ENCODE results near the gene ONECUT1.

Gene ONECUT1

DNA sequence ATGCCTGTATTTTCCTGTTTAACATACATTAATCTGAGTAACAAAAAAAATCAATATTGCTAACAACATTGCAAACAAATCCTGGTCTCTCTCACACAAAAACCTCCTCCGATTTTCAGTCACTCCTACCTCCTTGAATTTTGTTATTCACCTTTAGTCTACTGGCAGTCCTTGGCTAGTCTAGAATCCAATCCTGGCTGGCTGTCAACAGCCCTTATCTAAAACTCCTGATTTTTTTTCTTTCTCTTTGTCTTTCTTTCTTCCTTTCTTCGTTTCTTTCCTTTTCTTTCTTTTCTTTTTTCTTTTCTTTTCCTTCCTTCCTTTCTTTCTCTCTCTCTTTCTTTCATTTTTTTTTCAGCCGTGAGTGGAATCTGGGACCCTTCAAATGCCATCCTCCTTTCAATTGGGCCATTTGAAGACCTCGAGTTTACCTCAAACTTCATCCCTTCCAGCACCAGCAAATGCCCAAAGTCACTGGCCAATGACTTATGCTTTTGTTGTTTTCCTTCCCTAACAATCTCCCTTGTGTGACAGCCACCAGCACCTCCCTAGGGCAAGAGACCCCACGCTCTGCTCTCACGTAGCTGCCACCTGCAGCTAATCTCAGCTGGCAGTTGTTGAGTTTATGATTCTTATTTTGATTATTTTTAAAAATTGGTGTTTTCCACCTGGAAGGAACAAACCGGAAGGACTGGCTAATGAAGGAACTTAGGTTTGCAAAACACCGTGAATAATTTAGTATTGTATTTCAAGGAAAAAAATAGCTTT is 6.8 kb upstream of the ONECUT1 start:
- DNase-seq = no peak

DNA sequence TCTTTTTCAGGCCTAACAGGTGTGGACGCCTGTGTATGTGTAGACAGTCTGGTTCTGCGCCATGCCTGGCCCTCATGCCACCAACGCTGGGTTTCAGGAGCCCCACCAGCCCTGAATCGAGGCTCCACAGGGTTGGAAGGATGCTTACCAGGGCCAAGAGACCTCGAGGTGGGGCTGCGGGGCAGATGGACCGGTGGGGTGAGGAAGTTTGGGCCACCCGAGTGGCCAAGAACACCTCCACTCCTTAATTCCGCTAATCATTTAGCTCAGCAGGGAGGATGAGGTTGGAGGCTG is 6.0 kb upstream of the ONECUT1 start:
- DNase-seq = no peak

DNA sequence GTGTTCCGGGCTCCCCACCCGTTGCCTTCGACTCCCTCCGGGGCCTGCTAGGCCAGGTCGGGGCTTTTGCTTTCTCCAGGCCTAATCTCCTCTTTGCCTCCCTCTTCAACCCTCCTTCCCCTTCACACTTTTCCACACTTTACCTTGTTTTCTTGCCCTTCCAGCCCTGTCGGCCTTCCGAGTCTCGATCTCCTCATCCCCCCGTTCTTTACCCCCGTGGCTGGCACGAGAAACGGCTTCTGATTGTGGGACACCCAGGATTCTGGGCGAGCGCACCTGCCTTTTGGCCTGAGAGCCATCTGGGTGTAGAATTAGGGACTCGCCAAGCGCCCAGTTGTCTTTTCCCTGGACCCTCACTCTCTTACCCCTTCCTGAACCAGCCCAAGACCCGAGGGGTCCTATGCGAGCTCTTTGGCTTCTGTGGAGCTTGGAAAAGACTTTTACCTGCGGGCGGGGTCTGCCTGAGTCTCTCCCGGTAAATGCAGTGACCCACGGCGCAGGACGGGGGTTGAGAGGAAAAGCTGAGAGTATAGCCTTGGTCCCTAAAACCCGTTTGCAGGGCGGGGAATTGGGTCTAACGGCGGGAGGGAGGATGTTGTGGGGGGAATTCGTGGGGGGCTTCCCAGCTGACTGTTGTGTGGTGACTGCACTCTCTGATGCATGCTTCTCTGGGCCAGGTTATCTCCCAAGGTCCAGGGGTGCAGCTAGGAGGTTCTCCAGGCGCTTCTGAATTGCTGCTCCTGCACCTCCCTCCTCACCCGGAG is 5.5 kb upstream of the ONECUT1 start:
- no peak for DNase-seq

DNA sequence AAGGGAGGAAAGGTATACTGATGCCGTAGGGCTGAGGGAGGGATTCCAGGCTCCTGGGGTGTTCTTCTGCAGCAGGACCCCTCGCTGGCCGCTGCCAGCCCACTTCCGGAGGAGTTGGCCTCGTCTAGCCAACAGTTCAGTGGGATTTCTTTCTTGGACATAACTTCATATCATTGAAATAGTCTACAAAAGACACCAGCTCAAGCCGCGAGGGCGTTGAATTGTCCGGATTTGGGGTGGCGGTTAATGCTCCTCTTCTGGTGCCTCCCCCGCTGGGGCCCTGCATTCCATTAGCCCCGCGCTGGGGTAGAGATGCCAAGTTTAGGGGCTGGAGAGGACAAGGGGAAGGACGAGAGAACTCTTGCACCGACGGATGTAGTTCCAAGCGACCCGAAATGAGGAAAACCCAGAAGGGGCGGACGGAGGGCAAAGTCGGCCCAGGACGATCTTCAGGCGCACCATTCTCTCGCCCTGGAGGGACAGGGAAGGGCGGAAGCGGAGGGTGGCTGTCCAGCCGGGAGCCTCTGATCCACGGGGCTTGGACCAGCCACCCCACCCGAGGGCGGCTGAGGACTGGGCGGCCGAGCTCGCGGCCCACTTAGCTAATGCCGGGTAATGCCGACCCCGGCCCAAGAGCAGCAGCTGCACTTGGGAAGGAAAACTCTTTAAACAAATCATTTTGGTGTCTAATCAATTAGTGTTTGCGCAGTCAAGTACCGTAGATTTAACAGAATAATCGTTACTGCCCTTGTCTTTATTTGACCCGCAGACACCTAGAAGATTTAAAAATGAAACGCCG is 4.7 kb upstream of the ONECUT1 start:
- no peak for DNase-seq

DNA sequence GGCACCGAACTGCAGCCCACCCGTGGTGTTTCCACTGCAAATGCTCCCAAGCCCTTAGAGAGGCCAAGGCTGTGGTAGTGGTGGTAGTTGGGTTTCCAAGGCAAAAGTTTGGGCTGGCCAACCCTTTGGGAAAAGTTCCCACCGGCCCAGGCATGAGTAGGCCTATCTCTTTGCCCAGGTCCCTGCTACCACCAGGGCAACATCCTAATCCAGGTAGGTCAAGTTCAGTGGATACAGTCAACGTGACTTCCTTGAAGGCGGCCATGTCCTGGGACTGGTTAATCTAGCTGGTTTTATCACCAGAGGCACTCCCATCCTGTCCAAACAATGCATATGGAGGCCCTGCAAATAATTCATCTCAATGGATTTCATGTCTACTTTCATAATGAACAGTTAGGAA is 1.6 kb upstream of the ONECUT1 start:
- DNase-seq = no peak

DNA sequence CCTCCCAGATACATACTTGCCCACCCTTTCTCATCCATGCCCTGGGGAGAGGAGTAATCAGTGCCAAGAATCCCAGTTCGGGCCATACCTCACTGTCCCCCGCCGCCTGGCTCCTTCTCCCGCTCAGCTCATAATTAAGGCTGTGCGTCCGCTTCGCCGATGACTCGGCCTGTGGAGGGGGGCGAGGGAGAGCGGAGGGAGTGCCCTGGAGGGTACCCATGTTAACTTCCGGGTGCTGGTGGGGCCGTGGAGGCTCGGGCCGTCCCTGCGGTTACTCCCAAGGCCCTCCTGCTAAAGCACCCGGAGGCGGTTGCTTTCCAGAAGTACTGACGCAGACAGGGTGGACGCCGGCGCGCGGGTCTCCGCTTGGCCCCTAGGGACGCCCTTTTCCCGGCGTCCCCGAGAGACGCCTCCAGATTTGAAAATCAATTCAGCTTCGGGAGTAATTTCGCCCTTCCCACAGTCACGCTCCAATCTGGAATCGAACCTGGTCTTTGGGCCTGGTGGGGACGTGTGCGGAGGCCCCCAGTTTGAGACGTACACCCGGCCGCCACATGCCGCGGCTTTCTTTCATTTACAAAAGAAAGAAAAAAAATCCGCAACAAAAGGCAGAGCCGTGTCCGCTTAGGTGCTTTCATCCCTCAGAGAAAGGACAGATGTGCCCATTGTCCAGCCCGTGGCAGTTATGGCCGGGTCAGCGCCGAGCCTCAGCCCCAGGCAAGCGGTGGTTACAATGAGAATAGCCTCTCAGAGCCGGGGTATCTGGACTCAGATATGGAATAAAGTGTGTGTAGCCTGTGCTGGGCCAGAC is 1.0 kb upstream of the ONECUT1 start:
- no peak for DNase-seq

DNA sequence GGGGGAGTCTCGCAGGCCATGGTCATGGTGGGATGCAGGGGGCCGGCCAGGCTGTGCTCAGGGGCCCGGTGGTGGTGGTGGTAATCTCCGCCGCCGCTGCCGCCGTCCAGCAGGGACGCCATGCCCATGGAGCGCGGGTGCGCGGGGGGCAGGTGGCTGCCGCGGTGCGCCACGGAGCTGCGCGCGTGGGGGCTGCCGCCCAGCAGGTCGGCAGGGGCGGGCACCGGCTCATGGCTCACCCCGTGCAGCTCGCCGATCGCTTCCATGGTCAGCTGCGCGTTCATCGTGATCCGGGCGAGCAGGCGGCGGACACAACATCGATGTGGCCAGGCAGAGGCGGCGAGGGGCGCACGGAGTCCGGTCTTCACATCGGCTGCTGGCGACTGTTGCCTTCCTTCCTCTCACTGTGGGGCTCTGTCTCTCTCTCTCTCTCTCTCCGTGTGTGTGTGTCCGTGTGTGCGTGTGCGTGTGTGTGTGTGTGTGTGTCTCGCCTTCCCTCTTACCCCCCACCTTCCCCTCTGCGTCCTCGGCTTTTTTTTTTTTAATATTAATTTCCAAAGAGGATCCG is 451 bp downstream of the ONECUT1 start:
- DNase-seq = no peak

DNA sequence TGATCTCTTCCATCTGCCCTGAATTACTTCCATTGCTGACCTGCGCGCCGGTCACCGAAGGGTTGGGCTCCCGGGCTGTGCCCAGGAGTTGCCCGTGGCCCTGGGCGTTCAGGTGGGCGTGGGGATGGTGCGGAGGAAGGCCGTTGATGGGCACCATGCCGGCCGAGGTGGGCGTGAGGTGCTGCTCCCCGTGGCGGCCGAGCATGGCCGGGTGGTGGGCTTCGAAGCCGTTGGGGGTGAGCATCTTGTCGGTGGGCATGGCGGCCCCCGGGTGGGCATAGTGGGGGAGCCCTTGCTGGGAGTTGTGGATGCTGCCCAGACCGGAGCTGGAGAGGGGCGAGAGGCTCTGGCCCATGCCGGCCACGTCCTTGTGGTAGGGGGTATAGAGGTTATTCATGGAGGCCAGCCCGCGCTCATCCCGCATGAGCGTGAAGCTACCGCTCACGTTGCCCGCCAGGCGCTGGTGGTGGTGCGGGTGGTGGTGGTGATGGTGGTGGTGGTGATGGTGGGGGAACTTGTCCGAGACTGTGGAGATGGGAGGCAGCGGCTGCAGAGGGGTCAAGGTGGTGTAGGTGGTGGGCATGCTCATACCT is 1.0 kb downstream of the ONECUT1 start:
- DNase-seq = no peak

DNA sequence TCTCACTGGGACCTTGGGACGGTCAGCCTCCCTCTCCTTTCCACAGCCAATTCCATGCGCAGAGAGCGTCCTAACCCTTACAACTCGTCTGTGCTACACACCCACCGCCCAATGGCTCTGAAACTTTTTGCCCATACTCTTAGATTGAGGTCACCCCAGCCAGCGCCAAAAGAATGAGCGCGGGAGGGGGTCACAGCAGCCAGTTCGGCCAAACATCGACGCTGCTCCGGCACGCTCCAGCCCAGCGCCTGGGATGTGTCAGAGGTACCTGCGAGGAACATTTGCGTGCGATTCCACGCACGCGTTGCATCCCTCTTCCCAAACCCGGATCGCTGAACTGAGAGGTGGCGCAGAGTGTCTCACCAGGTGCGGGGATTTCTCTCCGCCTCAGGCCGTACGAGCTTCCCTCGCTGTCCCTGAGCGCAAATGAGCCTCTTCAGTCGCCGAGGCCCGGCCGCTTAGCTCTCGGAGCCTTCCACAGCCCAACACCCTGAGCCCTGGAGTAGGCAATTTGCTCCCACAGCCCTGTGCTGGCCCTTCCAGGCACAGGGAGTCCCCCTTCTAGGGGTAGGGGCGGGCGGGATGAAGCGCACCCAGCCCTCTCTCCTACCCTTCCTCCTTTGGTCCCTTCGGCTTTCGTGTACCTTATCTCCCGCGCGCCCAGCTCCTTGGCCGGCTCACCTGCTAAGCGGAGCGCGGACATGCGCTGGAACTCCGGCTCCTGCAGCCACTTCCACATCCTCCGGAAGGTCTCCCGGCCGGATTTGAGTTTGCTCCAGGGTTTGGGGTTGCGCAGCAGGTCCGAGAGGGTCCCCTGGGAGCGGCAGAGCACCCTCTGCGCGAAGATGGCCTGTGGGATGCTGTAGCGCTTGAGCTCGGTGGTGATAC is 1.8 kb downstream of the ONECUT1 start:
- no peak for DNase-seq

DNA sequence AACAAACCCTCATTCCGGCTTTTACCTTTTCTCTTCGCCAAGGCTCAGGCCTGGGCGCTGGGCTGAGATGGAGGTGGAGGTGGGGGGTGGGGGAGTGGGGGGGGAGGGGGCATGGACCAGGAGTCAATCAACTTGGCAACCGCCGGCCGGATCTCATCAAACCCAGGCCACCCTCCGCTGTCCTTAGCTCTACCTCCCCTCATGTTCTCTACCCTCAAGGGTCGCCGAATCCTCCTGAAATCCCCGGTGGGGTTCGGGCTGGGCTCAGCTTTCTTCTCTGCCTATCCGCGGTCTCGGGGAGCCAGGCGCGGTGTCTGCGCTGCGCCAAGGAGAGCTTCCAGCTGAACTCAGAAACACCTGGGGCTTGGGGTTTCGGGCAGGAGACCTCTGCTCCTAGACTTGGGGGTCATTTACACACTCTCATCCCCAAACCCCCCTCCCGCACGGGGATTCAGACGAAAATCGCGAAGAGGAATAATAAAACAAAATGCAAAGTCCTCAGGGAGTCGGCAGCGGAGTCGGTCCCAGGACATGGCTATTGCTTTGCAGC is 2.5 kb downstream of the ONECUT1 start:
- DNase-seq = no peak

DNA sequence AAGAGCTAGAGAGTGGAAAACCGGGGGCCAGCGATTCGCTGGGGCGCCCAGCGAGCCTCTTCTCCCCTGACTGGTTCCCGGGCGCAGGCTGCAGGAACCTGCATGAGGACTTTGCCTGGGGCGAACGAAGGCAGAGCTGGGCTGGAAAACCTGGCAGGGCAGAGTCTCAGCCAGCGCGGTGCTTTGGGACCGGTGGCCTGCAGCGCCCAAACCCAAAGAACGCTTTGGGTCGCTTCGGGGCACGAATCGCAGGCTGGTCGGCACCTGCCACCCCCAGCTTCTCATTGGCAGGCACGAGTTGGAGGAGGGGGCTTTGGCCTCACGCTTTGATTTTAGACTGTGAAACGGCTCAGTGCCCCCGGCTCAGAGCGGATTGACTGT is 3.0 kb downstream of the ONECUT1 start:
- DNase-seq = no peak

DNA sequence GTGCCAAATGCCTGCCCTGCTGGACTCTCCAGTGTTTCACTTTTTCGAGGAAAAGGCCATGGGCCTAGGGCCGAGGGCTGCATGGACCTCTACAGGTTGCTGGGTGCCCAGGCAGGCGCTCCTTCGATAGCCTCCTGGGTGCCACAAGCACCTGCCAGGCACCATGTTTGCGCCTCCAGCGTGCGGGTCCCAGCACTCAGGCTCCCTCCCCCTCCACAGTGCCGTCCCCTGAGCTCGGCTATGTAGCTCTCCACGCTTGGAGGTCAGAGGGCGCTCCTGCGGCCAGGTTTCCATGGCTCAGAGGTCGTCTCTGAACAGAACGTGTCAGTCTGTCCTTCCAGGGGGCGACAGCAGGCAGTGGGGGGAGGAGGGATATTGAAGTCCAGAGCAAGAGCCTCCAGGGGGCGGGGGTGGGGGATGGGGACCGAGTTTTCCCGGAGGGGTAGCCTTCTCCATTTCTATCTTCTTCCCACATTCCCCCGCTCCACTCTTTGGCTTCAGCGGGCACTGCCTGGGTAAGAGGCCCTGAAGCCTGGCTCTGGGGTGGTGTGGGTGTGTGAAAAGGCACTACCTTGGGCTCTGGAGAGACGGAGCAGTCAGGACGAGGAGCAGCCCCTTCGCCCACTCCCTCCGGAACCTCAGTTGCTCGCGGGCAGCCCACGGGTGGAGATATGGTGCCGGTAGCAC is 3.6 kb downstream of the ONECUT1 start:
- DNase-seq = no peak

DNA sequence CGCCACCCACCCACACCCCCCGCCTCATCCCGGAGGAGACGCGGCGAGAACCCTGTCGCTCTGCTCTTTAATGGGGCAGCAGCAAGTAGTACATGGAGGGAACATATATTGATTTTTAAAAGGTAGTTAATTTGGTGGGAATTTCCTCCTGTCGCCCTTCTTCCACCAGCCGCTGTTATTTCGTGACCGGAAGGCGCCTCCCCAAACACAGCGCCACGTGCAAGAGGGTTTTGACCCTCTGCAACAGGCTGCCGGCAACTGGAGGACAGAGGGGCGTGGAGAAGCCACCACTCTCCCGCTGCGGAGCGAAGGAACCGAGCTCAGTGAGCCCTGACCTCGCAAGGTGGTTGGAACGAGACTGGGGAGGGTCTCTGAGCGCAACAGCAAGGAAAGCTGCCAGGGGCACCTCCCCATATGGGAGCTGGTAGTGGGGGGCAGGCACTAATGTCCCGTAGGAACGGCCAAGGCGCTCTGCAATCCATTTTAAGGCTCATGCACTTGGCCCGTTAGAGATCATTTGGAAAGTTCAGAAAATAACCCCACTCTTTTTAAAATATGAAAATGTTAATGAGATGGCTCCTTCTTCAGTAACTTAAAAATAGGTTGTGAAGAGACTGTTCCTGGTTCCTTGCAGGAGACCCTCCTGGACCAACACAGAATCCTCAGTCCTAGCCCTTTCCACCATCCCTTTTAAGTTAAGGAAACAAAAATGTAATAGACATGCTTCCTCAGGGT is 4.3 kb downstream of the ONECUT1 start:
- no peak for DNase-seq

DNA sequence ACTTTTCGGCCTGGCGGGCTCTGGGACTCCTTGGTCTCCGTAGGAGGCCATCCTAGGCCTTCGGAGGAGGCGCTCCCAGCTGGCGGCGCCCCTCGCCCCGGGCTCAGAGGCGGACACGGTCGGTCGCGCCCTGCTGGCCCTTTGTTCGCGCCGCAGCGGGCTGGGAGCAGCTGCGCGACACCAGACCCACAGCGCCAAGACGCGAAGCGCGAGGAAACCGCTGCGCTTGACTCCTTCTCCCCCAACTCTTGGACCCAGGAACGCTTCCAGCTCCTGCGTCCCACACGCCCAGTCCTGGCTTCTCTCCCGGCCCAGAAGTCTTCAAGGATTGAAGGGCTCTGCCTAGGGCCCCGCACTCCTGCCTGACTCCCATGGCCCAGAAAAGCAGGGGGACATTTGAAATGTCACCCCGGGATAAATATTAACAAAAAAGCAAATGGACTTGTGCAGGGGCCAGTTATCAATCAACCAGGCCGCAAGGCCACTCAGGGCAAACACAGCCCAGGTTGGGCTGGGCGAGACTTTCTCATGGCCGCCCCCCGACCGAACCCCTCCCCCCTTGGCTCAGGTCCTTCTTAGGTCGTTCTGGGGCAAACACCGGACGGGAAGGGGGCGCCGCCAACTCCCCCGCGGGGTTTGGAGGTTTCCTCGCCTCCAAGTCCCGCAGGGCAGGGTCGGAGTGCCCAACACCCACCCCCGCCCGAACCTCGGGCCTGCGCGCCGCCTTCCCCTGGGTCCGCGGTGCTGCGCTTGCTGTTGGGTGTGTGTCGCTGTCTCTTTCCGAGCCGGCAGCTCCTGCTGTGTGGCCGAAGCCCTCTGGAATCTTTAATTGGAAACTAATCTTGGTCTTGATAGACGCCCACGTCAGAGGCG is 5.1 kb downstream of the ONECUT1 start:
- DNase-seq = no peak

DNA sequence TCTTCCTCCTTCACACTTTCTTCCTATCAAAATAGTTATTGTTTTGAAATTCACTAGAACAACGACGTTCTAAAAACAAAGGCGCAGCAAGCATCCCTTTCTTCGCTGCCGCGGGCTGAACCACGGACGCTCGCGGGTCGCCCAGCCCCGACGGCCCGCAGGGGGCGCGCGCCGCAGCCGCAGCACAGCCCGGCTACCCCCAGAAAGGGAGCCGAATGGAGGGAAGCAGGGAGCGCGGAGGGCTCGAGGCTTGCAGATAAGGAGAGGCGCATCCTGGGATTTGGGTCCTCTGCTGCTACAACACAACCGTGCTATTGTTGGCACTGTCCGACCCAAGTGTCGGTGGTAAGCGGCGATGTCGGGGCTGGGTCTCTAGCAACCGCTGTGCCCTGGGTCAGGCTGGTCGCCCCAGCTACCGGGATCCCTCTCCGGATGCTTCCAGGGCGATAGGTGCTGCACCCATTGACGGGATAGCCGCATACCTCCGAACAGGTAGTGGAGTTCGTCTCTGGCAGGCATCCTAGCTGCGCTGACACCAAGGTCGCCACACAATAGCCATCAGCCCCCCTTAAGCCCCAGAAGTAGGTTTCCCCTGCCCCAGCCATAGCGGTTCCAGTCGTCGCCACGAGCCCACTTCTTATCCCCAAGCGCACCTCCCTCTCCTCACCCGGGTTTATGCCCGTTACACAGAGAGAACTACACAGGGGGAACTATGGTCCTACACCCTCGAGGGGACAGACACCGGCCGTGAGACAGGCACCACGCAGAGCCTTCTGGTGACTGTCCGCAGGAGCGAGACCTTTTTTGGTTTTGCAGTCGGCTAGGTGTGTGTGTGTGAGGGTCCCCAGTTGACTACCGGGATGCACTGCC is 6.0 kb downstream of the ONECUT1 start:
- peak; percentile 25 for DNase-seq

DNA sequence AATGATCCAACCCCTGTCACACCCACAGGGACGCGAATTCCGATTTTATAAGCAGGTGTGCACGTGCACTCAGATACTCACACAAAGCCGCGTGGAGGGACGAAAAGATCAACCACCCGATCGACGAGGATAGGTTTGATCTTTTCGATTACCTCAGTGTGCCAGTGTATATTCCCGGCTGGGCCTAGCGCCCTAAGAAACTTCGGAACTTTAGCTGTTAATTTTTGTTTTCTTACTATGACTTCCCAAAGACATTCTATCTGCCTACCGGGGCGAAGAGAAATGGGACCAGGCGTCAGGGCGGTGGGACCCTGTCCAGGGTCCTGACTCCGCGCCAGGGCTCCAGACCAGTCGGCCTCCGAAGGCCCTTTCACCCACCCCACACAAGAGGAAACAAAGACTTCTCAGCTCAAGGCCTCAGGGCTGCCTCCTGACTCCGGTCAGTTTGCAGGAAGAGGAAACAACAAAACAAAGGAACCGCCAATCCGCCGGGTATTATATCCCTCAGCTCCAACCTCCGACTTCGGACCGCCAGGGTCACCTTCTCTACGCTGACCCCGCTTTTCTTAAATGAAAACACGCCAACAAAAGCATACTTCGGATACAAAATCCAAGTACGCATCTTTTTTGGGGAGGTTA is 6.8 kb downstream of the ONECUT1 start:
- no peak for DNase-seq

DNA sequence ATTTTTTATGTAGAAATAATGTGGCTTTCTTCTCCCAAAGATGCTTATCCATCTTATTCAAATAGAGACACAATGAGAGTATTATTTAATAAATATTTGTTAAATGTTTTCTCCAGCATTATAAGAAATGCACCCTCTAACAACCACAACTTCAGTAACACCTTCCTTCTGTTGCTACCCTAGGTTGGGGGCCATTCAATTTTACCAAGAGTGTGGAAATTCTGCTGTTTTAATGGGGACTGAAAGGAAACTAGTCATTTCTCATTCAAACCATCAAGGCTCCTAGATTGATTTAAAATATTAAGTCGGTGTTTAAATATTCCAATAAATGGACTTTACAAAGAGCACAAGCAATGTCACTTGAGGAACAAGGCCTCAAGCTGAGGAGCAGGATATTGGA is 7.6 kb downstream of the ONECUT1 start:
- DNase-seq = no peak
